Lower lobe of right lung (tissue), 2 donors: ENCODE data around the gene DAB1. TPM values are rescaled to one million over a fixed set of nuclear protein-coding genes. Genes with fewer than 3 reads are reported as not detected.

Experiments used
- ATAC-seq, 2 donors: fragments of 200-7000 bp; cut with Tn5 transposase; one replicate each; pipeline ENCODE4 v1.9.1; 2020 to 2022; ENCODE audit warnings: mild to moderate bottlenecking in 2 of 2, moderate library complexity in 2 of 2
- DNase-seq: peaks from one replicate; pipeline ENCODE4 v3.0.0-alpha.2; 2020
- H3K27ac ChIP-seq: fragments of 200-600 bp; one replicate; pipeline ENCODE4 v1.8.0; 2022
- H3K27me3 ChIP-seq: fragments of 200-600 bp; one replicate; pipeline ENCODE4 v1.8.0; 2022; ENCODE audit warnings: low read depth
- H3K36me3 ChIP-seq: fragments of 200-600 bp; one replicate; pipeline ENCODE4 v1.8.0; 2022; ENCODE audit warnings: mild to moderate bottlenecking
- H3K4me1 ChIP-seq: fragments of 200-600 bp; one replicate; pipeline ENCODE4 v1.8.0; 2022
- H3K4me3 ChIP-seq: fragments of 200-600 bp; one replicate; pipeline ENCODE4 v1.8.0; 2022; ENCODE audit warnings: mild to moderate bottlenecking
- H3K9me3 ChIP-seq: fragments of 200-600 bp; one replicate; pipeline ENCODE4 v1.8.0; 2022
- CTCF ChIP-seq: fragments of 200-600 bp; IDR thresholded peaks from one replicate; pipeline ENCODE4 v1.8.0; 2022; ENCODE audit warnings: antibody characterized with exemption, mild to moderate bottlenecking
- intact Hi-C: fragments of 100-400 bp; cut with DNase I; formaldehyde crosslinking; loops from one replicate; pipeline ENCODE4 v1.11.0; 2022
- total RNA-seq: library from RNA; stranded (reverse); fragmentation: NEBNext Ultra II Directional; extraction: Animal tissue kit (Norgen Biotek cat#: 25700); gene quantifications from one replicate; pipeline ENCODE4 v1.2.1, GENCODE V29; 2021
- donor health status: DM: no; HTN: yes; CAD: no; lungs with severe emphysema.

The DAB1 gene
- total RNA-seq, 1 donor from 2014 or later = 1.9 TPM

- H3K9me3 ChIP-seq = no peaks in the 10 kb centered on the region
- intact Hi-C loops = no loop called here
- ATAC-seq (no peak), DNase-seq (no peak)
- no peak overlapping the region for H3K4me3 ChIP-seq
- no peak overlapping the region for H3K27ac ChIP-seq
- H3K27me3 ChIP-seq = no peaks in the 10 kb centered on the region
- H3K4me1 ChIP-seq = no peaks in the 10 kb centered on the region
- no peak for TF ChIP-seq CTCF
- H3K36me3 ChIP-seq = no peaks in the 10 kb centered on the region
Measured at GRCh38 chr1:56993475-56993874, 430.4 kb downstream of the DAB1 start.

- TF ChIP-seq CTCF = no peak
Measured at GRCh38 chr1:56992318-56993125, 431.3 kb downstream of the DAB1 start.

GRCh38 chr1:56991576-56991975 is 432.3 kb downstream of the DAB1 start:
- H3K9me3 ChIP-seq = no peaks in the 10 kb centered on the region
- no peaks in the 10 kb centered on the region for H3K27me3 ChIP-seq
- H3K4me1 ChIP-seq = no peaks in the 10 kb centered on the region
- no peak overlapping the region for H3K4me3 ChIP-seq
- intact Hi-C loops = no loop called here
- no peak for ATAC-seq
- no peaks in the 10 kb centered on the region for H3K36me3 ChIP-seq
- no peak overlapping the region for H3K27ac ChIP-seq
- TF ChIP-seq CTCF = no peak
- DNase-seq = no peak

More at GRCh38 chr1:56992318-56993125, 431.3 kb downstream of the DAB1 start:
- Histone ChIP-seq H3K27me3 (no peaks in the 10 kb centered on the region), H3K4me1 (no peaks in the 10 kb centered on the region), H3K4me3 (no peak overlapping the region), H3K27ac (no peak overlapping the region), H3K9me3 (no peaks in the 10 kb centered on the region), H3K36me3 (no peaks in the 10 kb centered on the region)
- ATAC-seq (no peak), DNase-seq (no peak)
- intact Hi-C loops = no loop called here

- Histone ChIP-seq H3K36me3 (no peaks in the 10 kb centered on the region), H3K9me3 (no peaks in the 10 kb centered on the region), H3K27me3 (no peaks in the 10 kb centered on the region), H3K4me1 (no peaks in the 10 kb centered on the region), H3K27ac (no peak overlapping the region), H3K4me3 (no peak overlapping the region)
- ATAC-seq (no peak), DNase-seq (no peak)
- no peak for TF ChIP-seq CTCF
- intact Hi-C loops = no loop called here
Measured at GRCh38 chr1:56986397-56986796, 437.5 kb downstream of the DAB1 start.

GRCh38 chr1:56985857-56986256 is 438.0 kb downstream of the DAB1 start:
- TF ChIP-seq CTCF = no peak
- DNase-seq (no peak), ATAC-seq (no peak)
- no peaks in the 10 kb centered on the region for H3K9me3 ChIP-seq
- no peaks in the 10 kb centered on the region for H3K27me3 ChIP-seq
- intact Hi-C loops = no loop called here
- no peaks in the 10 kb centered on the region for H3K4me1 ChIP-seq
- H3K27ac ChIP-seq = no peak overlapping the region
- H3K36me3 ChIP-seq = no peaks in the 10 kb centered on the region
- H3K4me3 ChIP-seq = no peak overlapping the region
